Measurements from ENCODE around the gene ARHGAP22.

GRCh38 chr10:48456808-48457761 lies 147.8 kb downstream of the ARHGAP22 start:
- no peak for TF ChIP-seq CTCF (conservative IDR thresholded peaks at IDR 0.05 in 1 of 2, IDR thresholded peaks at IDR 0.05 in 1 of 2; ENCODE audit: low read depth in 1 of 2, low read length in 2 of 2)
- TF ChIP-seq EZH2 (IDR thresholded peaks at IDR 0.05; ENCODE audit: low read length, missing control alignments), result no peak
